Fibroblast of the aortic adventitia (primary cell): Measurements from ENCODE around the gene EMP3. TPM values are rescaled to one million over a fixed set of nuclear protein-coding genes. Genes with fewer than 3 reads are reported as not detected.
"Not testable (repeated sequence)": the region's sequence is repeated elsewhere in the genome, so short reads cannot be mapped to it uniquely, and the experiment has no call there.

ENCODE experiments used
- DNase-seq: peaks from one replicate; pipeline ENCODE4 v3.0.0-alpha.2; 2010; ENCODE audit warnings: low read depth
- H3K4me3 ChIP-seq: 2 replicates; pipeline ENCODE4 v1.5.1; 2011; ENCODE audit warnings: low read depth, mild to moderate bottlenecking, control low read depth, low read length, moderate library complexity
- total RNA-seq: library from RNA; depleted of rRNA; stranded (reverse); fragments of >200 nt; gene quantifications from 2 replicates; pipeline ENCODE4 v1.2.3, GENCODE V29; 2012; ENCODE audit warnings: low replicate concordance
- TF ChIP-seq, protein P1 (sequence below): IDR thresholded peaks from 2 replicates; pipeline ENCODE4 v1.5.1; 2011; ENCODE audit warnings: mild to moderate bottlenecking, low read length, control low read depth, inconsistent platforms; ENCODE audit not compliant: insufficient read depth

EMP3 gene
- total RNA-seq, 1 donor, result 369 TPM

DNA sequence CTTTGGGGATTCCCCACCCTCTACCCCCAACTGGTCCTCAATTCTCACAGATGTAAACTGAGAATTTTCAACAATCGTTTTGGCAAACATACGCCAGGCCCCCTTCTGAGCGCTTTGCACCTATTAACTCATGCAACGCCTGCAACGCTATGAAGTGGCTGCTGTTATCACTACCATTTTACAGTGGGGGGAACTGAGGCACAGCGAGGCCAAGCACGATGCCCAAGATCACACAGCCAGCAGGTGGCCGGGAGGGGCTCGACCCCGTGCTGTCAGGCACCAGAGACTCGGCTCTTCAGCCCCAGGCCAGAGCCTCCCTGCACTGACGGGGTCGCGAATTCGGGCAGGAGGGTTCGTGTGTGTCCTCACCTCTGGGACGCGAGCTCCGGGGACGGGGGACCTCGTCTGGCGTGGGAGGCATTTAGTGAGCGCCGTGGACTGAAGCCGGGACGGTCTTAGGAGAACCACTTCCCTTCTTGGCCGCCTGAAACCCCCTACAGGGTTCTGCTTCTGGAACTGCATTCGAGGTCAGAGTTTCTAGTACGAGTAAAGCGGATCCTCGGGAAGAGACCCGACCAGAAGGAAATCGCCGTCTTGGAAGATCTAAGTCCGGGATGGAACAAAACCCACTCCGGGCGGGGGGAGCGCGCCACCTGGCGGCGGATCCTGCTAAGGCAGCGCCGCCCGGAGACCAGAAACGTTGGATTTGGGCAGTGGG is 34.4 kb upstream of the EMP3 start:
- DNase-seq, result peak; percentile 91
- peak overlapping the region; percentile 67 for H3K4me3 ChIP-seq
- TF ChIP-seq, protein P1, sequence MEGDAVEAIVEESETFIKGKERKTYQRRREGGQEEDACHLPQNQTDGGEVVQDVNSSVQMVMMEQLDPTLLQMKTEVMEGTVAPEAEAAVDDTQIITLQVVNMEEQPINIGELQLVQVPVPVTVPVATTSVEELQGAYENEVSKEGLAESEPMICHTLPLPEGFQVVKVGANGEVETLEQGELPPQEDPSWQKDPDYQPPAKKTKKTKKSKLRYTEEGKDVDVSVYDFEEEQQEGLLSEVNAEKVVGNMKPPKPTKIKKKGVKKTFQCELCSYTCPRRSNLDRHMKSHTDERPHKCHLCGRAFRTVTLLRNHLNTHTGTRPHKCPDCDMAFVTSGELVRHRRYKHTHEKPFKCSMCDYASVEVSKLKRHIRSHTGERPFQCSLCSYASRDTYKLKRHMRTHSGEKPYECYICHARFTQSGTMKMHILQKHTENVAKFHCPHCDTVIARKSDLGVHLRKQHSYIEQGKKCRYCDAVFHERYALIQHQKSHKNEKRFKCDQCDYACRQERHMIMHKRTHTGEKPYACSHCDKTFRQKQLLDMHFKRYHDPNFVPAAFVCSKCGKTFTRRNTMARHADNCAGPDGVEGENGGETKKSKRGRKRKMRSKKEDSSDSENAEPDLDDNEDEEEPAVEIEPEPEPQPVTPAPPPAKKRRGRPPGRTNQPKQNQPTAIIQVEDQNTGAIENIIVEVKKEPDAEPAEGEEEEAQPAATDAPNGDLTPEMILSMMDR, result peak; percentile 99

DNA sequence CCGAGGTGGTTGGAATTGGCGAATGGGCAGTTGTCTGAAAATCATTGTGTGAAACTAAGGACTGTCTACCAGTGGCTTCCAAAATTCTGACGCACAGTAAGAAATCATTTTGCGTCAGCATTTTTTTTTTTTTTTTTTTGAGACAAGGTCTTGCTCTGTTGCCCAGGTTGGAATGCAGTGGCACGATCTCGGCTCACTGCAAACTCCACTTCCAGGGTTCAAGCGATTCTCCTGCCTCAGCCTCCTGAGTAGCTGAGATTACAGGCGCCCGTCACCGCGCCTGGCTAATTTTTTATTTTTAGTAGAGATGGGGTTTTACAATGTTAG is 33.9 kb upstream of the EMP3 start:
- H3K4me3 ChIP-seq, DNase-seq: not testable (repeated sequence)

DNA sequence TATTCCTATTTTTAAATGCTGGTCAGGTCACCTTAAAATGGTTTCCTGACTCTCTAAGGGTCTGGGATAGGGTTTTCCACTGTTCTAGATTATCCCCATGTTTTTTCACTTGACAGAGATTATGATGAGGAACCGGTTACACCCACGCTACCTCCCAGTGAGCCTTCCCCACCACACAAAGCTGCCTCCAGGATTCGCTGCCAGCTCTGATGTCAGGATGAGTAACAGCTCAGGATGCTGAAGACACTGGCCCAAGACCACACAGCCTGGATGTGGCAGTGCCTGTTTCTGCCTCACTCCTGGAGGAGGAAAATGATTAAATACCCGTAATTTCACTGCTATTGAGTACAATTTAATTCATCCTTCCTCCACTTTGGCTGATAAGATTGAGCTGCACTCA is 32.6 kb upstream of the EMP3 start:
- H3K4me3 ChIP-seq, result no peak overlapping the region
- DNase-seq, result peak; percentile 87
- TF ChIP-seq, protein P1, result no peak

DNA sequence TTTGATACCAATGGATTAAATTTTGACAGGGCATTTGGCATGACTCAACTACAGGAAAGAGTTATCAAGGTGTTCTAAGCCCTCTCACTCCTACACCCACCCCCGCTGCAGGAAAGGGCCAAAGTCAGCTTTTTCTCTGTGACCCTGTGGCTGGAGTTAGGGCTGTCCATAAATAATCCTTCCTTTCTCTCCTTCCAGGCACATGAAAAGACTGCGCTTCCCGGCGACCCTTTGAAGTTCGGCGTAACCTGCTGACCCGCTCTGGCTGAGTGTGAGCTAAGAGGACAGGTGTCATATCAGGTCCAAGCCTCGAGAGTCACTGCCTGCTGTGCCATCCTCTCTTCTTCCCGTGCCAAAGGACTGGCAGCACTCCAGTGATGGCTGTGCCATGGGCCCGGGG is 29.9 kb upstream of the EMP3 start:
- DNase-seq, result no peak
- H3K4me3 ChIP-seq, result no peak overlapping the region
- TF ChIP-seq, protein P1, result no peak

DNA sequence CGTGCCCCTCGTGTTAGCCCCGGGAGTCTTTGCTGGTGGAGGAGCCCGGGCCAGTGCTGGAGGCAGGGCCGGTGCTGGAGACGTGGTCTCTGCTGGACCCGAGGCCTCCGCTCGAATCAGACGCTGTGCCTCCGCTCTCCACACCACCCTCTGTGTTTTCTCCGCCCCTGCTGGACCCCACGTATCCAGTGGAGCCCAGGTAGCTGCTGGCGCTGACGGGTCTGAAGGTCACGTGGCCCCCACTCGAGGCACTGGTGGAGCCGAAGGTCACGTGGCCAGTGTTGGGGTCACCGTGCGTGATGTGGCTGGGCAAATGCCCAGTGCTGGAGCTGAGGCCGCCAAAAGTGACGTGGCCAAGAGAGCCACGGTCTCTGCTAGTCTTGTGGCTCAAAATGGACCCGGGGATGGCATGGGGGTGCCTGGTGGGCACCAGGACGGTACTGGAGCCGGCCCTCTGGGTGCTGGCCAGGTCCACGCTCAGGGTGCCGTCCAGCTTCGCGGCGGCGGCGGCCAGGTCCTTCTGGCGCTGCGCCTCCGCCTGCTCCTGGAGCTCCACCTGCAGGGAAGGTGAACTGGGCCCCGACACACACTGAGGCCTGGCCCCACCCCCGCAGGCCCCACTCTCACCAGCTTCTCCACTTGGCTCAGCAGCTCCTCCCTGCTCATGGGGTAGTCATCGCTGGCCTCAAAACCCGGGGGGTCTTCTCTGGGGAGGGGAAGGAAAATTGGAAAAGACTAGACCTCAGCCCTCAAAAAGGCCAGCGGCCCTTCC is 28.2 kb upstream of the EMP3 start:
- no peak for DNase-seq
- TF ChIP-seq, protein P1, result no peak
- H3K4me3 ChIP-seq, result no peak overlapping the region

DNA sequence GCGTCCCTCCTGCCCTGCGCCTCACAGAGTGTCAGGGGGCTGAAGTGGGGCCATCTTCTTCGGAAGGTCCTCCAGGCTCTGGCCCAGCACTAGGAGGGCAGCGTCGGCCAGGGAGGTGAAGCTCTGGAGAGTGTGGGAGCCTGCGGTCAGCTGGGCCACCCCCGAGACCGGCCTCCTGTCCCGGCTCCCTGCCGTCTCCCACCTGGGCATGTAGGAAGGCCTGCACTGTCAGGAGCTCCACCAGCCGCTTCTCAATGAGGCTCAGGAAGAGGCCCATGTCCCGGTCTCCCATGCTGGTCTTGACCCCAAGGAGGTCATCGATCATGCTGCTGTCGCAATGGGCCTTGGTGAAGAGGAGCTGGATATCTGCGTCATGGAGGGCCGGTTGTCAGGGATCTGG is 27.4 kb upstream of the EMP3 start:
- H3K4me3 ChIP-seq, result no peak overlapping the region
- DNase-seq, result no peak
- TF ChIP-seq, protein P1, result no peak

DNA sequence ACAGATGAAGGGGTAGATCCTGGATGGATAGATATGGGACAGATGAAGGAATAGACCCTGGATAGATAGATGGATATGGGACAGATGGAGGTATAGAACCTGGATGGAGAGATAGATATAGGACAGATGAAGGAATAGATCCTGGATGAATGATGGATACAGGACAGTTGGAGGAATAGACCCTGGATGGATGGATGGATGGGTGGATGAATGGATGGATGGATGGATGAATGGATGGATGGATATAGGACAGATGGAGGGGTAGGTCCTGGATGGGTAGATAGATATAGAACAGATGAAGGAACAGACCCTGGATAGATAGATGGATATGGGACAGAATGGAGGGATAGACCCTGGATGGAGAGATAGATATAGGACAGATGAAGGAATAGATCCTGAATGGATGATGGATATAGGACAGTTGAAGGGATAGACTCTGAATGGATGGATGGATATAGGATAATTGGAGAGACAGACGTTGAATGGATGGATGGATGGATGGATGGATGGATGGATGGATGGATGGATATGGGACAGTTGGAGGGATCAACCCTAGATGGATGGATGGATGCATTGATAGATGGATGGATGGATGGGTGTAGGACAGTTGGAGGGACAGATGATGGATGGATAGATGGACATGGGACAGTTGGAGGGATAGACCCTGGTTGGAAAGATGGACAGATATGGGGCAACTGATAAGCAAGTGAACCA is 23.3 kb upstream of the EMP3 start:
- TF ChIP-seq, protein P1, result no peak
- H3K4me3 ChIP-seq, result no peak overlapping the region
- no peak for DNase-seq
